ENCODE data around the gene PIP5KL1. TPM values are rescaled to one million over a fixed set of nuclear protein-coding genes. Genes with fewer than 3 reads are reported as not detected.

Gene PIP5KL1
- total and polyA plus RNA-seq, 2 of the 8 experiments (the other 6 are each of a cell fraction or from before 2014, with no cell fraction given), result 13.4 to 15.4 TPM

DNA sequence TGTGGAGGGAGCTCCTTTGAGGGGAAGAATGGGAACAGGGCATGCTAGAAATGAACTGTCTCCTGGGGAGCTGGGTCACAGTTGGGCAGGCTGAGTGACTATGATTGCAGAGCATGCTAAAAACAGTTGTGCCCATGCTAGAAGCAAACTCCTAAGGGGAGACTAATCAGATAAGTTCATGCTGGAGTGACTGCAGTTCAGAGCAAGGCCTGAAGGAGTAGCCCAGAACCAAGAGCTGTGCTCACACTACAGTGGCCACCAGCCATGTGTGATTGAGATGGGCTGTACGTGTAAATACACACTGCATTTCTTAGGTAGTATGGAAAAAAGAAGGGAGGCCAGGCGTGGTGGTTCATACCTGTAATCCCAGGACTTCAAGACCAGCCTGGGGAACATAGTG lies 42.8 kb downstream of the PIP5KL1 start:
- 0 out of 2 replicates have a peak, but pooled peaks cover 3% of the 10 kb centered on the region for H3K79me1 ChIP-seq (ENCODE audit: low read depth, low read length)
- no peaks in the 10 kb centered on the region for H3K27me3 ChIP-seq (replicated peaks in 1 of 4; ENCODE audit: control insufficient read depth in 3 of 4, extremely low read depth in 1 of 4, insufficient read depth in 3 of 4, low read length in 3 of 4)
- no peak overlapping the region for H2BK15ac ChIP-seq (ENCODE audit: low read length)
- H4K8ac ChIP-seq (ENCODE audit: extremely low read depth, insufficient read depth, low read length), result no peak overlapping the region; the same call in 1 of the 2 replicates
- H3K18ac ChIP-seq (ENCODE audit: extremely low read depth, low read length), result no peak overlapping the region
- no peak overlapping the region for H4K5ac ChIP-seq (ENCODE audit: insufficient read length, low read depth, low read length)
- H3K23me2 ChIP-seq (ENCODE audit: low read depth, low read length), result no peaks in the 10 kb centered on the region
- no peak overlapping the region for H2BK120ac ChIP-seq (replicated peaks; ENCODE audit: low read depth, low read length)
- H3K4ac ChIP-seq (replicated peaks; ENCODE audit: insufficient read length, low read depth, low read length), result no peak overlapping the region
- no peak overlapping the region for H3K56ac ChIP-seq (replicated peaks; ENCODE audit: insufficient read length, low read depth, low read length)
- H3K14ac ChIP-seq (ENCODE audit: insufficient read length), result no peak overlapping the region
- WGBS, 2 experiments (ENCODE audit: extremely low coverage in 1 of 2, insufficient coverage in 1 of 2, insufficient read length in 1 of 2, insufficient replicate concordance in 2 of 2, low coverage in 1 of 2, low lambda C conversion rate in 2 of 2, missing lambda C conversion rate in 1 of 2), result 89% methylated on average over 2 of the region's 2 CpGs; no CpG with 5 or more reads in 1 of the 2 experiments
- H3K4me2 ChIP-seq (ENCODE audit: insufficient read depth in 1 of 2, low read depth in 2 of 2, low read length in 2 of 2), result no peak overlapping the region
- POLR2A ChIA-PET (ENCODE audit: partially characterized antibody), result interaction anchor here (1.2 to 2.3 kb wide), 2 partner anchors 9 to 11 kb away, joined by 4 to 8 read pairs; no protein-coding TSS in a partner anchor
- no peaks in the 10 kb centered on the region; a peak in 1 of 7 replicates for H3K4me1 ChIP-seq (replicated peaks in 1 of 4; ENCODE audit: control insufficient read depth in 3 of 4, insufficient read depth in 4 of 4, low read length in 3 of 4)
- FAIRE-seq (no peak), DNase-seq (ENCODE audit: low read depth in 1 of 2, low spot score in 2 of 2) (no peak)
- no peak overlapping the region for H3K4me3 ChIP-seq (ENCODE audit: extremely low read depth in 1 of 4, insufficient read depth in 2 of 4, low read depth in 3 of 4, low read length in 4 of 4)
- H3K79me2 ChIP-seq (ENCODE audit: control insufficient read depth in 1 of 2, insufficient read depth in 2 of 2, low read length in 2 of 2), result no peaks in the 10 kb centered on the region
- no peak overlapping the region for H4K91ac ChIP-seq (replicated peaks; ENCODE audit: insufficient read length, low read length)
- CTCF ChIA-PET (ENCODE audit: partially characterized antibody), result interaction anchor here (0.6 to 2.1 kb wide), 12 partner anchors 9 to 298 kb away, joined by 3 to 10 read pairs (median 3); partner anchors contain the start of gene ST6GALNAC6
- H2AFZ ChIP-seq (ENCODE audit: low read length), result no peak overlapping the region
- peaks cover 6 to 28% (median 16%) of the 10 kb centered on the region in 4 experiments; a peak in 6 of 8 replicates for H3K36me3 ChIP-seq (ENCODE audit: control insufficient read depth in 2 of 4, insufficient read depth in 4 of 4, low read length in 3 of 4)
- H2AK5ac ChIP-seq (ENCODE audit: low read depth, low read length), result no peak overlapping the region
- no peaks in the 10 kb centered on the region for H3K9me3 ChIP-seq (ENCODE audit: insufficient read depth in 2 of 2, low read depth in 1 of 2, low read length in 1 of 2)
- no peak overlapping the region for H2BK12ac ChIP-seq (ENCODE audit: low read depth, low read length)
- H2BK5ac ChIP-seq (ENCODE audit: low read depth, low read length), result no peak overlapping the region
- H4K20me1 ChIP-seq (replicated peaks in 1 of 2; ENCODE audit: control insufficient read depth in 1 of 2, insufficient read depth in 2 of 2, low read length in 2 of 2), result peaks cover 0 to 3% of the 10 kb centered on the region in 2 experiments
- H3K27ac ChIP-seq (ENCODE audit: low read depth, low read length), result no peak overlapping the region
- TF ChIP-seq, protein P1, sequence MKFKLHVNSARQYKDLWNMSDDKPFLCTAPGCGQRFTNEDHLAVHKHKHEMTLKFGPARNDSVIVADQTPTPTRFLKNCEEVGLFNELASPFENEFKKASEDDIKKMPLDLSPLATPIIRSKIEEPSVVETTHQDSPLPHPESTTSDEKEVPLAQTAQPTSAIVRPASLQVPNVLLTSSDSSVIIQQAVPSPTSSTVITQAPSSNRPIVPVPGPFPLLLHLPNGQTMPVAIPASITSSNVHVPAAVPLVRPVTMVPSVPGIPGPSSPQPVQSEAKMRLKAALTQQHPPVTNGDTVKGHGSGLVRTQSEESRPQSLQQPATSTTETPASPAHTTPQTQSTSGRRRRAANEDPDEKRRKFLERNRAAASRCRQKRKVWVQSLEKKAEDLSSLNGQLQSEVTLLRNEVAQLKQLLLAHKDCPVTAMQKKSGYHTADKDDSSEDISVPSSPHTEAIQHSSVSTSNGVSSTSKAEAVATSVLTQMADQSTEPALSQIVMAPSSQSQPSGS (IDR thresholded peaks at IDR 0.05; ENCODE audit: low read length), result no peak
- no peak for TF ChIP-seq SRF (IDR thresholded peaks at IDR 0.05; ENCODE audit: low read depth, low read length)
- no peak for TF ChIP-seq SAP30 (IDR thresholded peaks at IDR 0.05; ENCODE audit: insufficient read depth, insufficient replicate concordance, low read length)
- TF ChIP-seq CBX8 (IDR thresholded peaks at IDR 0.05; ENCODE audit: borderline replicate concordance, low read depth, low read length), result no peak
- no peak for TF ChIP-seq CHD2 (IDR thresholded peaks at IDR 0.05; ENCODE audit: low read length)
- TF ChIP-seq MAFK (IDR thresholded peaks at IDR 0.05; ENCODE audit: low read depth, low read length), result no peak
- H2BK20ac ChIP-seq (ENCODE audit: low read length), result no peak overlapping the region
- no peak overlapping the region for H3K9ac ChIP-seq (replicated peaks in 1 of 4; ENCODE audit: extremely low read depth in 1 of 4, low read depth in 3 of 4, low read length in 3 of 4)
- no peak overlapping the region for H3K23ac ChIP-seq (ENCODE audit: insufficient read length)
